Suprapubic skin (tissue), 4 donors: ENCODE data around the gene ATIC.

ENCODE experiments used
- POLR2A ChIP-seq, 2 donors: fragments of 450-650 bp; IDR thresholded peaks; one replicate each; pipeline ENCODE4 v1.6.1; 2017; ENCODE audit warnings: antibody characterized with exemption in 2 of 2, mild to moderate bottlenecking in 2 of 2, moderate library complexity in 2 of 2
- POLR2AphosphoS5 ChIP-seq, 3 donors: sonication (generic); formaldehyde crosslinking; IDR thresholded peaks; one replicate each; pipeline ENCODE4 v1.6.1; 2017; ENCODE audit warnings: antibody characterized with exemption in 3 of 3
- TF ChIP-seq, protein P1 (sequence below), 2 donors: fragments of 200-600 bp in 1 of 2; fragments of 450-650 bp in 1 of 2; sonication (generic) in 1 of 2; IDR thresholded peaks; one replicate each; pipeline ENCODE4 v1.5.1; 2016 to 2019; ENCODE audit warnings: antibody characterized with exemption in 2 of 2, mild to moderate bottlenecking in 1 of 2, moderate library complexity in 1 of 2

DNA sequence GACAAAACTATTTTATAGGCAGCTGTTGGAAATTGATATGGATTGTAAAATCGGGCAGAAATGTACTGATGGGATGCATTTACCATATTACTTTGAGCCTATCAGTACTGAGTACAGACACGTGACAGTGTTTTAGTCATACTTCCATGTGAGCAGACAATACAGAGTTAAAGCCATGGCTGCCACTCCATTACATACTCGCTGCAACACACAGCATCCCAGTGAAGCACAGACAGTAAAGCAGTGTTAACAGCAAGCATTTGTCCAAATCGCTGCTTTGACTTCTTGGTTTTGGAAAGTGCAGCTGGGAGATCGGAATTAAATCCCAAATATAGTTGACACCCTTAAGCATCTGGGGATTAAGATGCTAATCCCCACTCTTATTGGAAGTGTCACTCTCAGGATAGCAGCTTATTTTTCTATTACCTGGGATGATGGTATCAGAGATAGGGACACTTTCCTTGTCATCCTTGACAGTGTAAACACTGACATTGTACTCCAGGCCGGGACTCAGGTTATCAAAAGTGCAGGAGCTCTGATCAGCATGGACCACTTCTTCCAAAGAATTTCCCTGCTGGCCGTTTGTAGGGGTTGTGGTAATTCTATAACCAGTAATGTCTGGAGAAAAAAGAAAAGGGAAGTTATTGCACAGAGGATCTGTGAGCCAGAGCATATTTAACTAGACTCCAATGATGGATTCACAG lies 82.4 kb downstream of the ATIC start:
- TF ChIP-seq POLR2A (IDR thresholded peaks at IDR 0.05): no peak
- TF ChIP-seq, protein P1, sequence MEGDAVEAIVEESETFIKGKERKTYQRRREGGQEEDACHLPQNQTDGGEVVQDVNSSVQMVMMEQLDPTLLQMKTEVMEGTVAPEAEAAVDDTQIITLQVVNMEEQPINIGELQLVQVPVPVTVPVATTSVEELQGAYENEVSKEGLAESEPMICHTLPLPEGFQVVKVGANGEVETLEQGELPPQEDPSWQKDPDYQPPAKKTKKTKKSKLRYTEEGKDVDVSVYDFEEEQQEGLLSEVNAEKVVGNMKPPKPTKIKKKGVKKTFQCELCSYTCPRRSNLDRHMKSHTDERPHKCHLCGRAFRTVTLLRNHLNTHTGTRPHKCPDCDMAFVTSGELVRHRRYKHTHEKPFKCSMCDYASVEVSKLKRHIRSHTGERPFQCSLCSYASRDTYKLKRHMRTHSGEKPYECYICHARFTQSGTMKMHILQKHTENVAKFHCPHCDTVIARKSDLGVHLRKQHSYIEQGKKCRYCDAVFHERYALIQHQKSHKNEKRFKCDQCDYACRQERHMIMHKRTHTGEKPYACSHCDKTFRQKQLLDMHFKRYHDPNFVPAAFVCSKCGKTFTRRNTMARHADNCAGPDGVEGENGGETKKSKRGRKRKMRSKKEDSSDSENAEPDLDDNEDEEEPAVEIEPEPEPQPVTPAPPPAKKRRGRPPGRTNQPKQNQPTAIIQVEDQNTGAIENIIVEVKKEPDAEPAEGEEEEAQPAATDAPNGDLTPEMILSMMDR (IDR thresholded peaks at IDR 0.05): no peak
- TF ChIP-seq POLR2AphosphoS5 (IDR thresholded peaks at IDR 0.05): no peak
